Measurements from ENCODE around the gene DNASE1L3. TPM values are rescaled to one million over a fixed set of nuclear protein-coding genes. Genes with fewer than 3 reads are reported as not detected.

The DNASE1L3 gene
- total RNA-seq, 1 experiment from 2014 or later: 0.36 TPM

GRCh38 chr3:58254144-58254543 lies 43.4 kb upstream of the DNASE1L3 start:
- ChIA-PET POLR2A (ENCODE audit: unreplicated experiment) (no interaction called here), CTCF (no interaction called here)
- H4K20me1 ChIP-seq (ENCODE audit: low read length): no peaks in the 10 kb centered on the region
- H2AFZ ChIP-seq (ENCODE audit: low read length): no peak overlapping the region
- TF ChIP-seq EZH2 (IDR thresholded peaks at IDR 0.05; ENCODE audit: low read length, unreplicated experiment) (no peak), EZH2phosphoT487 (IDR thresholded peaks at IDR 0.05; ENCODE audit: borderline replicate concordance, low read length) (no peak), CTCF (conservative IDR thresholded peaks at IDR 0.05; ENCODE audit: low read depth, low read length) (no peak)
- H3K36me3 ChIP-seq (ENCODE audit: low read depth, low read length): no peaks in the 10 kb centered on the region; the same call in 1 of the 2 replicates
- 0 out of 2 replicates have a peak overlapping the region, but pooled peaks have one; percentile 22 for H3K4me2 ChIP-seq (ENCODE audit: low read length)
- no peaks in the 10 kb centered on the region for H3K9me3 ChIP-seq (ENCODE audit: low read length)
- no peak overlapping the region for H3K4me3 ChIP-seq (ENCODE audit: low read length)
- H3K9me2 ChIP-seq (replicated peaks; ENCODE audit: low read length): no peaks in the 10 kb centered on the region
- peak overlapping the region; percentile 31; the same call in 1 of the 2 replicates for H3K27ac ChIP-seq (ENCODE audit: low read length)
- DNase-seq (peak; percentile 72), ATAC-seq (peak; percentile 93)
- no peaks in the 10 kb centered on the region for H3K79me2 ChIP-seq (ENCODE audit: low read length)
- no TSS peak for BruUV-seq (replicated peaks)
- peaks cover 11% of the 10 kb centered on the region; the same call in 1 of the 2 replicates for H3K4me1 ChIP-seq (ENCODE audit: insufficient read depth, low read length)
- no peaks in the 10 kb centered on the region for H3F3A ChIP-seq (ENCODE audit: low read length, unreplicated experiment)
- no peaks in the 10 kb centered on the region for H3K27me3 ChIP-seq (ENCODE audit: low read length)
- no peak overlapping the region for H3K9ac ChIP-seq (ENCODE audit: low read length)
- intact Hi-C loops (cut with micrococcal nuclease): loop anchor here (1.0 kb wide), 1 partner anchor 37 kb away; no protein-coding TSS in a partner anchor

DNA sequence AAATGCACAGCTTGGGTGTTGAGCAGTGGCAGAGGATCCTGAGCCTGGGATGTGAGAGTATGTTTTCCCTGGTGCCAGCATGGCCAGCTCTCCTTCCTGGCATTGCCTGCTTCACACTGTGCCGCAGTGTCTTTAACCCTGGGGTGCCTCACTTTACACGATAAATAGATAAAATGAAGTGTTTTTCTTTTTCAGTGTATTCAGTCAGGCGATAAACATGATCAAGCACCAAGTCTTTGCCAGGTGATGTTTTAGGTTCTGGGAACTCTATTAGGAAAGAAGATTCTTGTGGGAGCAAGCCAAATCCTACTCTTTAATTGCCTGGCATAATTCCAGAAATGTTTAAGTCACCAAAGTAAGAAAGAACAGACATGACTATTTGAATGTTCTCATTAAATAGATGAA lies 40.9 kb upstream of the DNASE1L3 start:
- no peak overlapping the region for H3K27ac ChIP-seq (ENCODE audit: low read length)
- intact Hi-C loops (cut with micrococcal nuclease): no loop called here
- peaks cover 11% of the 10 kb centered on the region; the same call in 1 of the 2 replicates for H3K4me1 ChIP-seq (ENCODE audit: insufficient read depth, low read length)
- no TSS peak for BruUV-seq (replicated peaks)
- H2AFZ ChIP-seq (ENCODE audit: low read length): no peak overlapping the region
- no peaks in the 10 kb centered on the region for H3K9me3 ChIP-seq (ENCODE audit: low read length)
- no peaks in the 10 kb centered on the region for H3K27me3 ChIP-seq (ENCODE audit: low read length)
- H4K20me1 ChIP-seq (ENCODE audit: low read length): no peaks in the 10 kb centered on the region
- ATAC-seq (no peak), DNase-seq (no peak)
- H3K36me3 ChIP-seq (ENCODE audit: low read depth, low read length): no peaks in the 10 kb centered on the region
- H3K79me2 ChIP-seq (ENCODE audit: low read length): no peaks in the 10 kb centered on the region
- ChIA-PET CTCF (interaction anchor here (0.7 kb wide), 1 partner anchor 226 kb away, joined by 3 read pairs; no protein-coding TSS in a partner anchor), POLR2A (ENCODE audit: unreplicated experiment) (no interaction called here)
- TF ChIP-seq EZH2phosphoT487 (IDR thresholded peaks at IDR 0.05; ENCODE audit: borderline replicate concordance, low read length) (no peak), EZH2 (IDR thresholded peaks at IDR 0.05; ENCODE audit: low read length, unreplicated experiment) (no peak), CTCF (conservative IDR thresholded peaks at IDR 0.05; ENCODE audit: low read depth, low read length) (no peak)
- no peak overlapping the region for H3K9ac ChIP-seq (ENCODE audit: low read length)
- H3K9me2 ChIP-seq (replicated peaks; ENCODE audit: low read length): no peaks in the 10 kb centered on the region
- H3K4me2 ChIP-seq (ENCODE audit: low read length): no peak overlapping the region
- H3K4me3 ChIP-seq (ENCODE audit: low read length): no peak overlapping the region
- H3F3A ChIP-seq (ENCODE audit: low read length, unreplicated experiment): no peaks in the 10 kb centered on the region

- ChIA-PET POLR2A (ENCODE audit: unreplicated experiment) (no interaction called here), CTCF (interaction anchor here (0.5 kb wide), 1 partner anchor 48 kb away, joined by 13 read pairs; no protein-coding TSS in a partner anchor)
- TF ChIP-seq EZH2phosphoT487 (IDR thresholded peaks at IDR 0.05; ENCODE audit: borderline replicate concordance, low read length): no peak
- no peak for TF ChIP-seq CTCF (conservative IDR thresholded peaks at IDR 0.05; ENCODE audit: low read depth, low read length)
- no peak for TF ChIP-seq EZH2 (IDR thresholded peaks at IDR 0.05; ENCODE audit: low read length, unreplicated experiment)
- intact Hi-C loops (cut with micrococcal nuclease): no loop called here
- Histone ChIP-seq H3K36me3 (ENCODE audit: low read depth, low read length) (no peaks in the 10 kb centered on the region), H3K9ac (ENCODE audit: low read length) (no peak overlapping the region), H2AFZ (ENCODE audit: low read length) (no peak overlapping the region), H3K27me3 (ENCODE audit: low read length) (no peaks in the 10 kb centered on the region), H3K4me2 (ENCODE audit: low read length) (no peak overlapping the region), H3K9me2 (replicated peaks; ENCODE audit: low read length) (no peaks in the 10 kb centered on the region), H3K4me3 (ENCODE audit: low read length) (no peak overlapping the region), H3K79me2 (ENCODE audit: low read length) (no peaks in the 10 kb centered on the region), H3F3A (ENCODE audit: low read length, unreplicated experiment) (no peaks in the 10 kb centered on the region), H3K27ac (ENCODE audit: low read length) (no peak overlapping the region), H4K20me1 (ENCODE audit: low read length) (no peaks in the 10 kb centered on the region), H3K9me3 (ENCODE audit: low read length) (no peaks in the 10 kb centered on the region), H3K4me1 (ENCODE audit: insufficient read depth, low read length) (peaks cover 11% of the 10 kb centered on the region; the same call in 1 of the 2 replicates)
- DNase-seq (no peak), ATAC-seq (no peak)
- BruUV-seq (replicated peaks): no TSS peak
These were observed 39.4 kb upstream of the DNASE1L3 start for GRCh38 chr3:58250093-58250707.

Data from PC-3 (cell line).